HepG2 (cell line): ENCODE results near the gene MRPL28. TPM values are rescaled to one million over a fixed set of nuclear protein-coding genes. Genes with fewer than 3 reads are reported as not detected.
A peak's percentile ranks its signal among the peaks of the same experiment; 100 is the strongest.

Experiments
- CREB1 ChIP-seq, 2 experiments: fragments of 450-650 bp in 1 of 2; IDR thresholded peaks; 2 replicates each; pipeline ENCODE4 v1.6.1; 2016 to 2017; ENCODE audit warnings: control low read depth in 1 of 2, mild to moderate bottlenecking in 1 of 2, missing compliant biosample characterization in 1 of 2, missing genetic modification characterization in 1 of 2
- DMTF1 ChIP-seq: sonication (generic); formaldehyde crosslinking; IDR thresholded peaks from 2 replicates; pipeline ENCODE4 v1.4.0; 2020; ENCODE audit warnings: mild to moderate bottlenecking, missing genetic modification reagents
- ELF1 ChIP-seq: sonication (generic); formaldehyde crosslinking; IDR thresholded peaks from 2 replicates; pipeline ENCODE4 v1.4.0; 2020; ENCODE audit warnings: missing genetic modification reagents
- ELF3 ChIP-seq: IDR thresholded peaks from 2 replicates; pipeline ENCODE4 v1.6.1; 2016; ENCODE audit warnings: missing genetic modification reagents, missing compliant biosample characterization
- FOXA1 ChIP-seq, 2 experiments: fragments of 450-650 bp in 1 of 2; sonication (generic) in 1 of 2; formaldehyde crosslinking in 1 of 2; IDR thresholded peaks; 2 replicates each; pipeline versions ENCODE4 v1.4.0 to v1.6.1; 2016 to 2020; ENCODE audit warnings: missing genetic modification reagents in 1 of 2
- HNRNPLL ChIP-seq: fragments of 200-400 bp; formaldehyde crosslinking; IDR thresholded peaks from 2 replicates; pipeline ENCODE4 v1.6.1; 2017; ENCODE audit warnings: mild to moderate bottlenecking, low read depth, low read length; ENCODE audit not compliant: poor library complexity, severe bottlenecking
- NFYC ChIP-seq: IDR thresholded peaks from 2 replicates; pipeline ENCODE4 v1.6.1; 2016; ENCODE audit warnings: missing genetic modification reagents, missing compliant biosample characterization
- POGK ChIP-seq: sonication (generic); formaldehyde crosslinking; conservative IDR thresholded peaks from 2 replicates; pipeline ENCODE4 v1.8.0; 2022; ENCODE audit warnings: mild to moderate bottlenecking, moderate library complexity, missing genetic modification reagents
- PRMT3 ChIP-seq: sonication (generic); formaldehyde crosslinking; IDR thresholded peaks from 2 replicates; pipeline ENCODE4 v1.8.1; 2022; ENCODE audit warnings: low read depth, mild to moderate bottlenecking, moderate library complexity, missing genetic modification reagents, borderline replicate concordance
- RORA ChIP-seq: sonication (generic); formaldehyde crosslinking; IDR thresholded peaks from 2 replicates; pipeline ENCODE4 v1.5.0; 2020; ENCODE audit warnings: mild to moderate bottlenecking, missing genetic modification reagents, moderate library complexity
- SMAD3 ChIP-seq: sonication (generic); formaldehyde crosslinking; IDR thresholded peaks from 2 replicates; pipeline ENCODE4 v1.4.0; 2020; ENCODE audit warnings: missing genetic modification reagents
- ZBED4 ChIP-seq: sonication (generic); formaldehyde crosslinking; IDR thresholded peaks from 2 replicates; pipeline ENCODE4 v1.4.0; 2020; ENCODE audit warnings: missing genetic modification reagents, borderline replicate concordance
- ZKSCAN5 ChIP-seq: sonication (generic); formaldehyde crosslinking; IDR thresholded peaks from 2 replicates; pipeline ENCODE4 v1.5.1; 2020; ENCODE audit warnings: mild to moderate bottlenecking, missing genetic modification reagents
- ZNF12 ChIP-seq: sonication (generic); formaldehyde crosslinking; IDR thresholded peaks from 2 replicates; pipeline ENCODE4 v1.5.0; 2020; ENCODE audit warnings: missing genetic modification reagents
- ZNF570 ChIP-seq: sonication (generic); formaldehyde crosslinking; IDR thresholded peaks from 2 replicates; pipeline ENCODE4 v1.4.0; 2020; ENCODE audit warnings: mild to moderate bottlenecking, missing genetic modification reagents, borderline replicate concordance
- ZNF605 ChIP-seq: sonication (generic); formaldehyde crosslinking; IDR thresholded peaks from 2 replicates; pipeline ENCODE4 v1.8.0; 2022; ENCODE audit warnings: mild to moderate bottlenecking, missing genetic modification reagents
- ZNF704 ChIP-seq: sonication (generic); formaldehyde crosslinking; IDR thresholded peaks from 2 replicates; pipeline ENCODE4 v1.8.1; 2023; ENCODE audit warnings: mild to moderate bottlenecking, inconsistent platforms, moderate library complexity, missing genetic modification reagents, borderline replicate concordance
- ZNF878 ChIP-seq: sonication (generic); formaldehyde crosslinking; IDR thresholded peaks from 2 replicates; pipeline ENCODE4 v1.8.1; 2023; ENCODE audit warnings: mild to moderate bottlenecking, missing genetic modification reagents, moderate library complexity
- polyA plus RNA-seq, 8 experiments: library from polyadenylated mRNA; depleted of rRNA in 3 of 8; stranded (reverse) in 7 of 8; unstranded in 1 of 8; fragments of >200 nt; fragmentation: Illumina TruSeq in 4 of 8; extraction: Trizol in 4 of 8; gene quantifications; 2 replicates each; pipeline versions ENCODE4 v1.2.1 to v1.2.3, GENCODE V29; 2011 to 2016; ENCODE audit warnings: low read depth in 4 of 8, missing spikeins in 1 of 8, mixed read lengths in 1 of 8; ENCODE audit not compliant: insufficient read depth in 1 of 8
- total RNA-seq, 5 experiments: library from RNA; depleted of rRNA; stranded (reverse); fragments of >200 nt; fragmentation: Illumina TruSeq; extraction: Trizol; gene quantifications; 2 replicates each; pipeline ENCODE4 v1.2.3, GENCODE V29; 2016; ENCODE audit warnings: low read depth in 1 of 5

The MRPL28 gene
- total and polyA plus RNA-seq, 2 of the 13 experiments (the other 11 are each of a cell fraction or from before 2014, with no cell fraction given) = 114 to 135 TPM

- TF ChIP-seq ZKSCAN5 = no peak
- no peak for TF ChIP-seq ZNF878 (CRISPR knock-in tag)
- no peak for TF ChIP-seq POGK
- TF ChIP-seq NFYC (CRISPR knock-in tag) = no peak
- peak; percentile 68; the same call in 1 of the 2 replicates for TF ChIP-seq ZBED4
- TF ChIP-seq ZNF12 (CRISPR knock-in tag) = no peak
- TF ChIP-seq ZNF570 = no peak
- TF ChIP-seq ZNF605 (CRISPR knock-in tag) = no peak
- TF ChIP-seq DMTF1 (CRISPR knock-in tag) = no peak
- no peak for TF ChIP-seq RORA (CRISPR knock-in tag)
- peak; percentile 79 for TF ChIP-seq ELF3
- peak; percentile 31; the same call in 1 of the 2 replicates for TF ChIP-seq SMAD3 (CRISPR knock-in tag)
- no peak for TF ChIP-seq ELF1
- no peak for TF ChIP-seq PRMT3 (CRISPR knock-in tag)
- no peak for TF ChIP-seq ZNF704 (CRISPR knock-in tag)
- TF ChIP-seq FOXA1 (IDR thresholded peaks at IDR 0.05) = no peak
- TF ChIP-seq FOXA1 (CRISPR knock-in tag; IDR thresholded peaks at IDR 0.05) = peak; percentile 28; the same call in 1 of the 2 replicates
- no peak for TF ChIP-seq HNRNPLL
- no peak for TF ChIP-seq CREB1 (IDR thresholded peaks at IDR 0.05)
- TF ChIP-seq CREB1 (CRISPR knock-in tag; IDR thresholded peaks at IDR 0.05) = no peak
These were observed 11.1 kb downstream of the MRPL28 start (continued) for GRCh38 chr16:359067-359763.
